Peyer's patch (tissue), 4 donors: ENCODE measurements around the gene ARHGEF25. TPM values are rescaled to one million over a fixed set of nuclear protein-coding genes. Genes with fewer than 3 reads are reported as not detected.
A peak's percentile ranks its signal among the peaks of the same experiment; 100 is the strongest.
"Not testable (repeated sequence)": the region's sequence is repeated elsewhere in the genome, so short reads cannot be mapped to it uniquely, and the experiment has no call there.

ENCODE experiments used
- DNase-seq, 3 donors: peaks; one replicate each; pipeline ENCODE4 v3.0.0-alpha.2; 2017 to 2019
- H3K27ac ChIP-seq, 4 donors: fragments of 200-600 bp; sonication (generic); one replicate each; pipeline ENCODE4 v1.5.1; 2016 to 2019
- H3K27me3 ChIP-seq, 2 donors: fragments of 200-600 bp; sonication (generic); one replicate each; pipeline ENCODE4 v1.5.1; 2019
- H3K36me3 ChIP-seq, 3 donors: fragments of 200-600 bp; sonication (generic); one replicate each; pipeline ENCODE4 v1.5.1; 2016 to 2019
- H3K4me1 ChIP-seq, 4 donors: fragments of 200-600 bp; sonication (generic); one replicate each; pipeline ENCODE4 v1.5.1; 2016 to 2019
- H3K4me3 ChIP-seq, 4 donors: fragments of 200-600 bp; sonication (generic); 1 replicate in 3 of 4; 2 replicates in 1 of 4; pipeline ENCODE4 v1.5.1; 2016 to 2019; ENCODE audit warnings: mild to moderate bottlenecking in 1 of 4
- H3K9me3 ChIP-seq, 4 donors: fragments of 200-600 bp; sonication (generic); one replicate each; pipeline ENCODE4 v1.5.1; 2016 to 2019; ENCODE audit warnings: mild to moderate bottlenecking in 1 of 4
- CTCF ChIP-seq, 6 experiments: fragments of 450-650 bp in 4 of 6; fragments of 200-600 bp in 2 of 6; sonication (generic) in 1 of 6; IDR thresholded peaks; one replicate each; pipeline ENCODE4 v1.5.1; 2017 to 2019; ENCODE audit warnings: antibody characterized with exemption in 6 of 6, mild to moderate bottlenecking in 3 of 6, moderate library complexity in 1 of 6
- POLR2A ChIP-seq, 2 donors: fragments of 450-650 bp; IDR thresholded peaks; one replicate each; pipeline ENCODE4 v1.5.1; 2017; ENCODE audit warnings: antibody characterized with exemption in 2 of 2, mild to moderate bottlenecking in 2 of 2, moderate library complexity in 2 of 2
- total RNA-seq, 4 donors: library from RNA; depleted of rRNA; stranded (reverse); fragments of >200 nt; gene quantifications; one replicate each; pipeline ENCODE4 v1.1.0, GENCODE V29; 2016

Gene ARHGEF25
- total RNA-seq, 4 donors from 2014 or later: 5.1 to 44.6 (median 8.7) TPM

- DNase-seq: no peak
- Histone ChIP-seq H3K36me3 (no peaks in the 10 kb centered on the region), H3K27me3 (peaks cover 0 to 23% of the 10 kb centered on the region in 2 donors)
These were observed 19.7 kb downstream of the ARHGEF25 start for GRCh38 chr12:57630891-57631433.

GRCh38 chr12:57631566-57632072 is 20.4 kb downstream of the ARHGEF25 start:
- peaks cover 0 to 23% of the 10 kb centered on the region in 2 donors for H3K27me3 ChIP-seq
- no peak for DNase-seq
- H3K36me3 ChIP-seq: no peaks in the 10 kb centered on the region
- H3K4me3 ChIP-seq: peak overlapping the region in 2 of 4 donors; percentile 56 to 66
- H3K27ac ChIP-seq: no peak overlapping the region
- no peaks in the 10 kb centered on the region for H3K9me3 ChIP-seq
- TF ChIP-seq CTCF (IDR thresholded peaks at IDR 0.05) (no peak), POLR2A (IDR thresholded peaks at IDR 0.05) (no peak)
- H3K4me1 ChIP-seq: peaks cover 0 to 29% (median 16%) of the 10 kb centered on the region in 4 donors

More at GRCh38 chr12:57630891-57631433, 19.7 kb downstream of the ARHGEF25 start:
- Histone ChIP-seq H3K9me3 (no peaks in the 10 kb centered on the region), H3K4me1 (peaks cover 0 to 29% (median 16%) of the 10 kb centered on the region in 4 donors), H3K4me3 (no peak overlapping the region), H3K27ac (no peak overlapping the region)
- no peak for TF ChIP-seq CTCF (IDR thresholded peaks at IDR 0.05)
- no peak for TF ChIP-seq POLR2A (IDR thresholded peaks at IDR 0.05)

GRCh38 chr12:57632073-57632957 is 21.1 kb downstream of the ARHGEF25 start:
- Histone ChIP-seq H3K36me3 (no peaks in the 10 kb centered on the region), H3K9me3 (no peaks in the 10 kb centered on the region), H3K4me3 (peak overlapping the region; percentile 37 to 66 (median 56)), H3K27ac (peak overlapping the region in 1 of 4 donors; percentile 31), H3K4me1 (peaks cover 0 to 27% (median 16%) of the 10 kb centered on the region in 4 donors), H3K27me3 (peaks cover 0 to 23% of the 10 kb centered on the region in 2 donors)
- no peak for DNase-seq
- TF ChIP-seq POLR2A (IDR thresholded peaks at IDR 0.05): no peak
- TF ChIP-seq CTCF (IDR thresholded peaks at IDR 0.05): no peak

- peak within 1 kb of the TSS; percentile 37 to 66 (median 56) for H3K4me3 ChIP-seq
- peak; percentile 47 to 75 (median 72) for DNase-seq
- H3K27ac ChIP-seq: peak within 1 kb of the TSS in 1 of 4 donors; percentile 31
- no peaks in the 10 kb centered on the region for H3K36me3 ChIP-seq
- H3K9me3 ChIP-seq: no peaks in the 10 kb centered on the region
- peaks cover 0 to 15% of the 10 kb centered on the region in 2 donors for H3K27me3 ChIP-seq
- H3K4me1 ChIP-seq: peaks cover 0 to 19% (median 14%) of the 10 kb centered on the region in 4 donors
- peak; percentile 76 to 95 (median 83) for TF ChIP-seq CTCF (IDR thresholded peaks at IDR 0.05)
- no peak for TF ChIP-seq POLR2A (IDR thresholded peaks at IDR 0.05)
These were observed 22.0 kb downstream of the ARHGEF25 start, which contains the start of gene B4GALNT1 for GRCh38 chr12:57632958-57633840. Gene B4GALNT1, minus strand, starts transcription at chr12:57633201. Its CDS starts 1,069 bp downstream, at chr12:57632132.

- not testable (repeated sequence) for H3K36me3 ChIP-seq, H3K27me3 ChIP-seq
These were observed 25.5 kb downstream of the ARHGEF25 start for GRCh38 chr12:57636731-57637130.

More at GRCh38 chr12:57636731-57637130, 25.5 kb downstream of the ARHGEF25 start:
- peaks cover 0 to 18% (median 14%) of the 10 kb centered on the region in 4 donors for H3K4me1 ChIP-seq
- not testable (repeated sequence) for H3K4me3 ChIP-seq, DNase-seq, H3K27ac ChIP-seq, H3K9me3 ChIP-seq
